AG09309 (cell line): ENCODE data around the gene GBA3.

Source experiments
- DNase-seq: peaks from one replicate; pipeline ENCODE4 v3.0.0-alpha.2; 2010; ENCODE audit warnings: low read depth
- H3K4me3 ChIP-seq: 2 replicates; pipeline ENCODE4 v1.5.1; 2011; ENCODE audit warnings: mild to moderate bottlenecking, low read depth, low read length, moderate library complexity; ENCODE audit not compliant: control insufficient read depth
- CTCF ChIP-seq: IDR thresholded peaks from 2 replicates; pipeline ENCODE4 v1.5.1; 2011; ENCODE audit warnings: mild to moderate bottlenecking, low read depth, low read length, inconsistent platforms; ENCODE audit not compliant: insufficient read depth, control insufficient read depth; ENCODE audit errors: missing control alignments

GBA3 gene

DNA sequence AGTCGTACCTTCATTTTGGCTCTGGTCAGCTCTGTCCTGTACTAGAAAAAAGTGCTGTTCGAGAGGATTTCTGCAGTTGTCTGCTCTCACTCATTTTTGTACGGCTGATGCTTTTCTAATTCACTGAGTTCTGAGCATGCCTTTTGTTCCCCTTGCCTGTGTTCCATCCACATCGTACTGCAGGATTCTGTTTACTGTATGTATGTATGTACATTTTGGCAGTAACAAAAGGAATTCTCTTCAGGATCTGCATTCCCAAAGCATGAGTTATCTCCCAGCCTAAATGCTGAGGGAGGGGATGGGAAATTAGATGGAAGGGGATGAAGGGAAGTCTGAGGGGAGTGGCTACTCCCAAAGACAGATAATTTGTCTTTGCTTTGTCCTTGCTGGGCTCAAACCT is 87.6 kb downstream of the GBA3 start:
- H3K4me3 ChIP-seq: no peak overlapping the region
- DNase-seq: no peak
- no peak for TF ChIP-seq CTCF

- DNase-seq: no peak
- H3K4me3 ChIP-seq: no peak overlapping the region
- no peak for TF ChIP-seq CTCF
Observed at GRCh38 chr4:22780797-22781196, 88.1 kb downstream of the GBA3 start.

DNA sequence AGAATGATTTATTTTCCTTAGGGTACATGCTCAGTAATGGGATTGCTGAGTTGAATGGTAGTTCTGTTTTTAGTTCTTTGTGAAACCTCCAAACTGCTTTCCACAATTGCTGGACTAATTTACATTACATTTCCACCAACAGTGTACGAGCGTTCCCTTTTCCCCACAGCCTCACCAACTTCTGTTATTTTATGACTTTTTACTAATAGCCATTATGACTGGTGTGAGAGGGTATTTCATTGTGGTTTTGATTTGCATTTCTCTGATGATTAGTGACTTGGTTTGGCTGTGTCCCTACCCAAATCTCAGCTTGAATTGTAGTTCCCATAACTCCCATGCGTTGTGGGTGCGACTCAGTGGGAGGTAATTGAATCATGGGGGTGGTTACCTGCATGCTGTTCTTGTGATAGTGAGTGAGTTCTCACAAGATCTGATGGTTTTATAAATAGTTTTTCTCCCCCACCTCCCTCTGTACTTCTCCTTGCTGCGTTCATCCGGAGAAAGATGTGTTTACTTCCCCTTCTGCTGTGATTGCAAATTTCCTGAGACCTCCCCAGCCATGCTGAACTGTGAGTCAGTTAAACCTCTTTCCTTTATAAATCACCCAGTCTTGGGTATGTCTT is 95.1 kb downstream of the GBA3 start:
- no peak for DNase-seq
- no peak overlapping the region for H3K4me3 ChIP-seq
- TF ChIP-seq CTCF: no peak

- no peak for TF ChIP-seq CTCF
- no peak for DNase-seq
Observed at GRCh38 chr4:22790631-22791030, 97.9 kb downstream of the GBA3 start.

GRCh38 chr4:22794732-22795131 is 102.0 kb downstream of the GBA3 start:
- no peak for TF ChIP-seq CTCF
- no peak overlapping the region for H3K4me3 ChIP-seq
- no peak for DNase-seq

More at GRCh38 chr4:22790631-22791030, 97.9 kb downstream of the GBA3 start:
- H3K4me3 ChIP-seq: no peak overlapping the region

GRCh38 chr4:22801391-22801790 is 108.7 kb downstream of the GBA3 start:
- no peak for TF ChIP-seq CTCF
- no peak for DNase-seq
- no peak overlapping the region for H3K4me3 ChIP-seq

DNA sequence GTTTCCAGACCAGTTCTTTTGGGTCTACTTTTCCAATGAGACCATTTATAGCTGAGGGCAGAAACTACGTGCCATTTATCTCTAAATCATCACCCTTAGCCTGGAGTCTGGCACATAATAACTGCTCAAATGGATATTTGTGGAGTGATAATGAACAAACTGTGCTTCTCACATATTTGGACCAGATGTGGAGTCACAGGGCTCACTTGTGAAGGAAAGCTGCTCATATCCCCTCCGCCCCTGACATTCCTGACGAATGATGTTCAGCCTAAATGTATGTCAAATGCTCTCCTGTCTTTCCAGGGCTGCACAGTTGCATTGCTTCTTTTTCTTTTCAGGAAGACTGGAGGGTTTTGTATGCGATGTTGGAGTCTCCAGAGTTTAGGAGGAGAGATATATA is 110.1 kb downstream of the GBA3 start:
- H3K4me3 ChIP-seq: no peak overlapping the region
- no peak for DNase-seq
- TF ChIP-seq CTCF: no peak
